HG03039 (cell line): Measurements from ENCODE around the gene SMAD2.
"Not testable (repeated sequence)": the region's sequence is repeated elsewhere in the genome, so short reads cannot be mapped to it uniquely, and the experiment has no call there.

ENCODE experiments used
- ATAC-seq: cut with Tn5 transposase; IDR thresholded peaks from one replicate; pipeline ENCODE4 v1.9.1; 2021; ENCODE audit warnings: mild to moderate bottlenecking, moderate library complexity; ENCODE audit not compliant: unreplicated experiment

SMAD2 gene

DNA sequence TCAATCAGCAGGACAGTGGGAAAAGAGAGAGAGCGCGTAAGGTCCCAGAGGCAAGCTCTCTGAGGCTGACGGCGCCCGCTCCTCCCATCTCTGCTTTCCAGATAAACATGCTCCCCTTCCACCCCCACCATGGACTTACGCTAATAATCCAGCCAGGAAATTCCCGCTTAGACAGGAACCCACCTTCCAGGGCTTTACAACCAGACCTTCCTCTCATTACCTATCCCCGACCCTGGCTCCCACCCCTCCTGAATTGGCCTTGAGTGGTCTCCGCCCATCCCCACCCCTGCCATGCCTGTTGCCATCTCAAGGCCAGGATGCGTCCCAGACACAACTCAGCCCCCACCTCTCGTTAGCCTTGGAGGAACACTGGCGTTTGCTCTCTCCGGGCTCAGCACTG lies 131.1 kb downstream of the SMAD2 start:
- ATAC-seq, result no peak

DNA sequence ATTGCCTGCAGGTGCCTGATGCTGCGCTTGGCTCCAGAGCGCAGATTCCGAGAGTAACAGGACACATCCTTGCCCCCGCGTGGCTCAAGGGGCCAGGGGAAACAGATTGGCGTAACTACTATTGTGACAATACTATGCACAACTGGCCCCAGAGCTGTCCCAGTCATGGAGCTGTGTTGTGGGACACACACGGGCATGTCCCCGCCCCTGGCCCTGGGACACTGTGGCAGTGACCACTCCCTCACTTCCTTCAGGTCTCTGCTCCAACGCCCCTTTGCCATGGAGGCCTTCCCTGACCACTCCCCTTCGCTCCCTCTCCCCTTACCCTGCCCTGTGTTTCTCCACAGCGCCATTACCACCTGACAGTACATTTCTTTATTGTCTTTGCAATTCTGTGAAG lies 132.1 kb downstream of the SMAD2 start:
- no peak for ATAC-seq

DNA sequence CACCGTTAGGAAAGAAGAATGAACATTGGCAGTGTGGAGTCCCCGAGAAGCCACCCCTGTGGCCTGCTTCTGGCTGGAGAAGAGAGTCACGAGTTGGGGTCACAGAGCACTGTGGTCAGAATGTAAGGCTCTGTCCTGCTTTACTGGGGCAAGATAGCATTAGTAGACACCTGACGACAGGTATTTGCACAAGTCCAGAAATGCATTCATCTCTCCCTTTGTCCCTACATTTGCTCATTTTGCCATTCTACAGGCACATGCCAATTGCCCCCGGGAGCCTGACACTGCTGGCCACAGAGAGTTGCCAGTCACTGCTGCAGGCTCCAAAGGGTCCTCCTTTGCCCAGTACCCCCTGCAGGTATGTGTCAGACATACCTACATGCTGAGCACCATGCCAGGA lies 133.3 kb downstream of the SMAD2 start:
- no peak for ATAC-seq

DNA sequence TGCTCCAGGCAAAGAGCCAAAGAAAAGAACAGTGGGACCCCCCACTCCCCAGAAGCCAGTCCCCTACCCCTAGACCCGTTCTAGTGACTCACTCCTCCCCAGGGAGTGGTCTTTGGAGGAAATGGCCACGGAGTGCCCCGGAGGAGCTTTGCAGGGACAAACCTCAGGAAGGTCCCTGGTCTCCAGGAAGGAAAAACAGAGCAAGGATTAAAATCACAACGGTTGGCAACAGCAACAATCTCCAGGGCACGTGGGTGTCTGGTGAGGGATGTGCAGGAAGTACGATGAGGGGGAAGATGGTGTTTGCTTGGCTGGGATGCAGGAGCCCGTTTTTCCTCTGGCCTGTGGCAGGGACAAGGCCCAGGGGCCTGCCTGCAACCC lies 135.0 kb downstream of the SMAD2 start:
- ATAC-seq, result no peak

DNA sequence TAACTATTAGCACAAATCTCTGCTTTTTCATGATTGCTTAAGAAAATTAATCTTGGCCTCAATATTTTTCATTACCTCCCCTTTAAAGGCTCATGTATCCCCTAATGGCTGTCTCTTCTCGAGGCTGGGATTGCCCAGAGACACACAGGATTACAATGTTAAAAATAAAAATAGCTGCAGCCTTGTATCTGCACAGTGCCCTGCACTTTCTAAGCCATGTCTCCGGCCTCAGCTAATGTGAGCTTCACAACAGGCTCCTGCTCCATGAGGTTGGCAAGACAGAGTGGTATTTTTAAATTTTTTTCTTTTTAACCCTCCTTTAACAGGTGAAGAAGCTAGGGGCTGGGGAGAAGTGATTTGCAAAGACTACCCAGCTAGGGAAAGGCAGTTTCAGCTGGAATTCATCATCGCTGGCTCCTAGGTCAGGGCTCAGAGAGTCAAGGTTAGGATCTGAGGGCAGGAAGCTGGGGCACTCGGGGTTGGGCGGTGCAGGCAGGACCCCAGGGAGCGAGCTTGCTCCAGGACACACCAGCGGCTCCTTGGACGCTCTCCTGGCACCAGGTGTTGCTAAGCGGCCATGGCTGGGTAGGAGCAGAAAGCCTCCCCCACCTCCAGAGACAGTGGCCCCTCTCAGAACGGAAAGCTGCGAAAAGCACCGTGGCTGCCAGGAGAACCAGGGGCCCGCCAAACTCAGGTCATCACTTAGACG lies 135.6 kb downstream of the SMAD2 start:
- no peak for ATAC-seq

DNA sequence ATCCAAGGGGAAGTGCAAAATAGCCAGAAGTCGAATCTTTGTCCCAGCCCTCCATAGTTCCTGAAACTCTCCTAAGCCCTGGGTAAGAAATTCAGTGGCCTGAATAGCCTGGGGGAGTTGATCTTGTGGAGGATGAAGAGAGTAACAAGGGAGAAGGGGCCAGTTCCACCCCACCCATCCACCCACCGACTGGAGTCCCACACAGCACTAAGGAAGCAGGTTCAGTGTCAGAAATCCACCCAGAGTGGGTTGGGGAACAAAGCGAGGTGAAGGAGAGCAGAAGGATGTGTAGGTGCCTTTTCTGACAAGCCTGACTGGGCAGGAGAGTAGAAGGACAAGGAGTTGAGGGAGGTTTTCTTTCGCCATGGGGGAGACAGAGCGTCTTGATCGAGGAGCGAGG lies 136.8 kb downstream of the SMAD2 start:
- ATAC-seq, result no peak

DNA sequence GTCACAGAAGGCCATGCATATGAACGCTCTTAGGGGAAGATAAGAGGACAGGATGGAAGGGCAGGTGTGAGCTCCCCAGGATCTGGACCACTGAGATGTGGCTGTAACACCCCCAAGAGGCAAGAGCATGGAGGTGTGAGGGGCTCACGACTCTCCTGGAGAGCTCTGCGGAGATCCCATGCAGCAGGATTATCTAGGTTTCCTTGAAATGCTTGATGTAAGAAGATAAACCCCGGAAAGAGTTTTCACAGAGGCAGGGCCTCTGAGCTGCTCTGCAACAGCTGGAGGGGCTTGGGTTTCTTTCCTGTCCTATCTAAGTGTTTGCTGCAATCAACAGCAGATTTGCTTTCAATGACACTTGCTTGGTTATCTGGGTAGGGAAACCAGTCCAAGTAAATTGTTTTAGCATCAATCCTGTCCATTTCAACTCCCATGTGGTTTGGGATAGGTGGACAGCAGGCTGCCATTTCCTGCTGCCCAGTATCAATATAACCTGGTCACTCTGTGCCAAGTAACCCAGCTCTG lies 138.9 kb downstream of the SMAD2 start:
- no peak for ATAC-seq

DNA sequence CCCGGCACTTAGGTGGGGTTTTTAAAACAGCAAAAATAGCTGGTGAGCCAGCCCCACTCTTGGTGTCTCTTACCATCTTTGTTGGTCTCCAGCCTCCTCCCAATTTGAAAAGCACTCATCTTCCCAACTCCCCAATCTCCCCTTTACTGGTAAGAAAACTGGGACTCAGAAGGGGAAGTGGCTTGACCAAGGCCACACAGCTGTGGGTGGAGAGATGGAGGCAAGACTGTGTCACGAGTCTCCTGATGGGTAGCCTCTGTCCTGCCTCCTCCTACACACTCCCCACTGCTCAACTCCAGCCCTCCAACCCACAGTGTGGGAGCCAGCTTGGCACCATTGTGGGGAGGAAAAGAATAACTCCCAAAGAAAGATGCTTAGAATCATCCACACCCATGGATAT lies 140.4 kb downstream of the SMAD2 start:
- ATAC-seq, result no peak

DNA sequence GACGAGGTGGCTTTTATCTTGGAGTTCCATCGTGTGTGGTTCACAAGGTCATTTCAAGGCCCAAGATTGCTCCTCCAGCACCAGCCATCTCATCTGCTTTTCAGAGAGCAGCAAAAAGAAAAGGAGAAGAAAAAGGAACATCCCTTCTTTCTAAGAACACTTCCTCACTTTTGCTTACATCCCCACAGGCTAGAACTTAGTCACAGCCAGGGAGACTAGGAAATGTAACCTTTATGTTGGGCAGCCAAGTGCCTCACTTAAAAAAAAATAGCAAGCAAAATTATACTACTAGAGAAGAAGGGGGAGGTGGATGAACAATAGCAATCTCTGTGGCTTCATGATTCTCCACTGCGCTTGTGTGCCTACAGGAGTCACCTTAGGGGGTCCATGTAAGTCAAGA lies 141.8 kb downstream of the SMAD2 start:
- ATAC-seq, result no peak

DNA sequence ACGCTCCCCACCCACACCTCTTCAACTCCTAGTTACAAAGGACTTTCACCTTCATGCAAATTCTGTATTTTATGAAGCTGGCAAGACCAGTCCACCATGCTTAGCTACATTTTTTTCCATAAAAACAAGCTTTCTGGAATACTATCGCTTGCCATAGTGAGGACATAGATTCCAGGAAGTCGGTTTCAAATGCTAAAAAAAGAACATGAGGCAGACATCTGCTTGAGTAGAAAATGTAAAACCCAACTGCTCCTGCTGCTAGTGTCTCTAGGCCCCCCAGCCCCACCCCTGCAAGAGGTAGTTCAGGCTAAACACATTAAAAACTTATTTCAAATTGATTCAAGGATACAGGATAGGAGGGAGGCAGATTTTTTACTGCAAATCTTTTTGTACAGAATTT lies 148.9 kb downstream of the SMAD2 start:
- ATAC-seq, result no peak

DNA sequence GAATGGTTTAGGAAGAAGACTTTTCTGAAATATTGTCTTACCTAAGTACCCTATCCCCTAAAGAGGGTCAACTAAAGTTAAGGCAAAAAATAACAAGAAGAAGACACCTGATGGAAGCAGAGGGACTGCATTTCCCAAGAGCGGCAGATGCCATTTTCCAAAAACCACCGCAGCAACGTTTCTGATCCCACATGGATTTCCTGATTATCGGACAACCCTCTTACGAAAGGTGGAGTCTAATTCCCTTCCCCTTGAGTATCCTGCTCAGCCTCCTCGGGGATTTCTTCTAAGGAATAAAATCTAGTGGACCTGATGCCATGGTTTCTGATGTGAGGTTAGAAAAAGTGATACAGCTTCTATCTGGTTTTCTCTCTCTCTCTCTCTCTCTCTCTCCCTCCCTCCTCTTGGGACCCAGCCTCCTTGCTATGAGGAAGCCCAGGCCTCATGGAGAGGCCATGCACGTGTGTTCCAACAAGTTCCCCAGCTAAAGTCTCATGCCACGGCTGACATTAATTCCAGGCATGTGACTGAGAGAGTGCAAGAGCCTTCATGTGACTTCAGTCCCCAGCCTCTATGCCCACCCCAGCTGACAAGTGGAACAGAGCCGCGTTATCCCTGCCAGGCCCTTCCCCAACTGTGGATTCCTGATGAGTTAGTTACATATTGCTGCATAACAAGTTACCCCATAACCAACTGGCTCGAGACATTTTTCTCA lies 150.3 kb downstream of the SMAD2 start:
- ATAC-seq, result no peak

DNA sequence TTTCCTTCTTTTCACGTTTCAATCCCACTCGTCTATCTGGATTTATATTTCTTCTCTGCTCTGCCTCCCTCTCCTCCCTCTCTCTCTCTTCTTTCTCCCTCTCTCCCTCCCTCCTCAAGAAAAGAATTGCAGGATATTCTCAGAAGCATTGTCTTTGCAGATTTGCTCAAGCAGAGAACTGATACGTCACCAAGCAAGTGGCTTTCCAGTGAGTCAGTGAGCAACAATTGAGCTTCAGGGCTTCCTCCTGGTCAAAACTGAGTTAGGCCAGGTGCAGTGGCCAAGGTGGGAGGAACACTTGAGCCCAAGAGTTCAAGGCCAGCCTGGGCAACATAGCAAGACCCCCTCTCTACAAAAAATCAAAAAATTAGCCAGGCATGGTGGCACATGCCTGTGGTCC lies 151.1 kb downstream of the SMAD2 start:
- no peak for ATAC-seq

DNA sequence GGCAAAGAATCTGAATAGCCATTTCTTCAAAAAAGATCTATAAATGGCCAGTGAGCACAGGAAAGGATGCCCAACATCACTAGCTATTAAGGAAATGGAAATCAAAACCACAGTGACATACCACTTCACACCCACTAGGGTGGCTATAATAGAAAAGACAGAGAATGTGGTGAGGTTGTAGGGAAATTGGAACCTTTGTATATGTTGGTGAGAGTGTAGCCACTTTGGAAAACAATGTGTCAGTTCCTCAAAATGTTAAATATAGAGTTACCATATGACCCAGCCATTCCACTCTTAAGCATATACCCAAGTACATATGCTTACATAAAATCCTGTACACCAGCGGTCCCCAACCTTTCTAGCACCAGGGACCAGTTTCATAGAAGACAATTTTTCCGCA lies 152.8 kb downstream of the SMAD2 start:
- ATAC-seq, result no peak

DNA sequence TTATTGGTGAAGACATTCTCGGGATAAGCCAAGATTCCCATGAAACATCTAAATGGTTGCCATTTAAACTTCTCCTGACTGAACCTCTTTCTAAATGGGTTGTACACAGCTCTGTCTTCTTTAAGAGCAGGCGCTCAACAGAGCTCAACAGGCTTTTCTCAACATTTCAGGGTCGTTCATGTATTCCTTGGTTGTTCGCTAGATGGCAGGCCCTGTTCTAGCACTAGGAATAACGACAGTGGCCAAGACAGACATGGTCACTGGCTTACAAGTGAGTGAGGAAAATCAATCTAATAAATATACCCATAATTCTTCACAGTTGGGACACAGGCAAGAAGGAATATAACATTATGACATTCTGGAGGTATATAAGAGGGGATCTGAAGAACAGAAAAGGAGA lies 154.5 kb downstream of the SMAD2 start:
- ATAC-seq, result no peak

DNA sequence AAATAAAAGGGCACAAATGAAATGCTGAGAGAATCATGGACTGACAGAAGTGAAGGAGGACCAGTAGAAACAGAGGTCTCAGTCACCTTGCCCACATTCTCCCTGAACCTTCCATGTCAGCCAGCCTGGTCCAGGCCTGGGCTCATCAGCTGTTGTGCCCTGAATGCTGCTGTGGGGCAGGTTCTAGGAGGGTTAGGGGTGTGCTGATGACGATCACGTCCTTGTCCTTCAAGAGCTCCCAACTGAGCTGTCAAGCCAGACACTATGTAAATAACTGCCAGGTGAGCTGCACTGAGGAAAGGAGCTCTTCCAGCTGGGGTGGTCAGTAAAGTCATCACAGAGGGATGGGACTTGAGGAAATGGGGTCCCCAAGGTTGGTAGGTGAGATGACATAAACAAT lies 156.5 kb downstream of the SMAD2 start:
- ATAC-seq, result no peak

DNA sequence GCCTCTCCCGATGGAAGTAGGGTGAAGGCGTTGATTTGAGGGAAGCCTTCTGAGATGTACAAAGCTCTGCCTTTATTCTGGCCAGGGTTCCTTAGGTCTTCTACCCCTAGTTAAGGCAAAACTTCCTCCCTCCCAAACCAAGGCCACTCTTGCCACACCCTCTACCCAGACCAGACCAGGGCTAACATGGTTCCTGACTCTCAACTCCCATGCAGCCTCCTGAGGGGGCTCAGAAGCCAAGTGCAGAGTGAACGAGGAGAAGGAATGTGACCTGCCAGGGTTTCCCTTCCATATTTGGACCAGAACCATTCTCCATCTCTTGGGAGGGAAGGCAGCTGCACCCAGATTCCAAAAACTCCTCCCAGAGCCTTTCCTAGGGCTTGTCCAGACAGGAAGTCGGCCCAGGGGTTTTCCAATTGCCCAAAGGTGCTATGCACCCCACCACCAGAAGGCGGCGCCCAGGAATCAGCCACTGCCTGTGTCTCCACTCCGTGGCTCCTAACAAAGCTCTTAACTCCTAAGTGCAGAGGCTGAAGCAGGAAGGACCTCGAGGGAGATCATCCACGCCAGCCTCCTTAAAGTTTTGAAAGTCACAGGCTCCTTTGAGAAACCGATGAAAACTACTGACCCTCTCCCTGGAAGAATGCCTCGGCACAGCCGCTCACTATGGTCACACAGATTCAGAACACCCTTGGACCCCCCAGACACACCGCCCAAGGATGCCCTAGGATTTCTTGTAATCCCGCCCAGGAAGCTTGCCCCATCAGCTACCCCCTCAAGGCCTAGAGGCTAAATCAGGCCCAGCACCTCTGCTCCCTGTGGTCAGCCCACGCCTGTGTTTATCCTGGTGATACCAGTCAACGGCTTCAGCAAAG lies 157.8 kb downstream of the SMAD2 start:
- no peak for ATAC-seq

DNA sequence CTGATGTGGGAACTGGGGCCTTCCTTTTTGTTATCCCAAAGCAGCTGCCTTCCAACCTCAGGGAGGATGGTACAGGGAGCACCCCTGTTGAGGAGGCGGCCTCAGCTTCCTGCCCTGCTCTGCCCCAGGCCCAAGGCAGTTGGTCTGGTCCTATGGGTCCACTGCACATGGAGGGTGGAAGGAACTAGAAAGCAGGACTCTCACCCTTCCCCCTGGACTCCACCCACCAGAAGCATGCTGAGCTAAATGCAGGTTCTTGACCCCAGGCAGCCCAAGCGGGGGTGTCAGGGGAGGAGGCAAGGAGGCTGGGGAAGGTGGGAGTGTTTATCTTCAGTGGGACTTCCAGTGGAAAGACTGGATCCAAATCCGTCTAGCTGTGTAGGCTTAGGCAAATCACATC lies 158.5 kb downstream of the SMAD2 start:
- ATAC-seq, result no peak

DNA sequence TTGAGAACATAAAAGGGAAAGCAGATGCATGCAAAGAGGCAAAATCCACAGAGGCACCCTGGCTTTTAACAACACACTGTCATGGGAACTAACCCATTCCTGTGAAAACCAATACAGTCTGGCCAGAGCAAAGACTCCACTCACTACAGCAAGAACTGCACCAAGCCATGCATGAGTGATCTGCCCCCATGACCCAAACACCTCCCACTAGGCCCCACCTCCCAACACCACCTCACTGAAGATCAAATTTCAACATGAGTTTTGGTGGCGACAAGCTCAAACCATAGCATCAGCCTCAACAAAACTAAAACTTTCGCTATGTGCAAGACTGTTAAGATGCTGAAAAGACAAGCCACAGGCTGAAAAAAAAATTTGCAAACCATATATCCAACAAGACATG lies 162.8 kb downstream of the SMAD2 start:
- ATAC-seq, result no peak

DNA sequence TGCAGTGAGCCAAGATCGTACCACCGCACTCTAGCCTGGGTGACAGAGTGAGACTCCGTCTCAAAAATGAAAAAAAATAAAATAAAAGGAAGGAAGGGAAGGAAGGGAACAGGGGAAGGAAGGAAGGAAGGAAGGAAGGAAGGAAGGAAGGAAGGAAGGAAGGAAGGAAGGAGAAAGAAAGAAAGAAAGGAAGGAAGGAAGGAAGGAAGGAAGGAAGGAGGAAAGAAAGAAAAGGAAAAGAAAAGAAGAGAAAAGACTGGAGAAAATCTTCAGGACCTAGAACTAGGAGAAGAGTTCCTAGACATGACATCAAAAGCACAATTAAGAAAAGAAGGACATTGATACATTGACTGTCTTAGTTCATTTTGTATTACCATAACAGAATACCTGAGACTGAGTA lies 163.3 kb downstream of the SMAD2 start:
- not testable (repeated sequence) for ATAC-seq
